SKM-1 treated with dmso at 0.1 percent for 144 hours (cell line): Measurements from ENCODE around the gene REEP5.
A peak's percentile ranks its signal among the peaks of the same experiment; 100 is the strongest.
"Not testable (repeated sequence)": the region's sequence is repeated elsewhere in the genome, so short reads cannot be mapped to it uniquely, and the experiment has no call there.

Experiments used
- DNase-seq: peaks from one replicate; lab custom pipeline; 2025; ENCODE audit not compliant: unreplicated experiment; lab: John Stamatoyannopoulos, UW

Gene REEP5

GRCh38 chr5:112892776-112893175, 29.3 kb downstream of the REEP5 start:
- no peak for DNase-seq

GRCh38 chr5:112892066-112892465, 30.0 kb downstream of the REEP5 start:
- not testable (repeated sequence) for DNase-seq

GRCh38 chr5:112886975-112887374, 35.1 kb downstream of the REEP5 start:
- no peak for DNase-seq

GRCh38 chr5:112885001-112885400, 37.0 kb downstream of the REEP5 start:
- DNase-seq: no peak

- no peak for DNase-seq
These were observed 38.8 kb downstream of the REEP5 start for GRCh38 chr5:112883192-112883591.

- no peak for DNase-seq
These were observed 41.6 kb downstream of the REEP5 start for GRCh38 chr5:112880219-112880964.

- DNase-seq: no peak
These were observed 43.3 kb downstream of the REEP5 start for GRCh38 chr5:112878760-112879159.

GRCh38 chr5:112878101-112878500, 43.9 kb downstream of the REEP5 start:
- DNase-seq: no peak

GRCh38 chr5:112876362-112876761, 45.7 kb downstream of the REEP5 start:
- no peak for DNase-seq

- no peak for DNase-seq
These were observed 51.1 kb downstream of the REEP5 start for GRCh38 chr5:112870966-112871365.

- no peak for DNase-seq
These were observed 52.1 kb downstream of the REEP5 start for GRCh38 chr5:112869948-112870347.

GRCh38 chr5:112867411-112867810, 54.6 kb downstream of the REEP5 start:
- no peak for DNase-seq

GRCh38 chr5:112866739-112867138, 55.3 kb downstream of the REEP5 start:
- DNase-seq: no peak

- no peak for DNase-seq
These were observed 56.9 kb downstream of the REEP5 start for GRCh38 chr5:112865128-112865527.

GRCh38 chr5:112863549-112863948, 58.5 kb downstream of the REEP5 start:
- no peak for DNase-seq

- DNase-seq: no peak
These were observed 59.9 kb downstream of the REEP5 start for GRCh38 chr5:112862085-112862484.

GRCh38 chr5:112861638-112861985, 60.4 kb downstream of the REEP5 start:
- no peak for DNase-seq

- DNase-seq: peak; percentile 94
These were observed 60.9 kb downstream of the REEP5 start, which contains the start of gene SRP19 for GRCh38 chr5:112860929-112861637. Gene SRP19 (plus strand): TSS chr5:112861287. CDS start chr5:112861377, 90 bp downstream.

GRCh38 chr5:112860571-112860928, 61.5 kb downstream of the REEP5 start:
- not testable (repeated sequence) for DNase-seq

GRCh38 chr5:112857866-112858265, 64.2 kb downstream of the REEP5 start:
- no peak for DNase-seq

- DNase-seq: no peak
These were observed 67.4 kb downstream of the REEP5 start for GRCh38 chr5:112854651-112855050.

GRCh38 chr5:112849912-112850311, 72.1 kb downstream of the REEP5 start:
- no peak for DNase-seq
